Stimulated activated CD8-positive, alpha-beta memory T cell treated with anti-CD3 and anti-CD28 coated beads, Interleukin-7, amount 100 ng/mL, for 4 hours (primary cell): ENCODE measurements around the gene MBNL1.
"Not testable (repeated sequence)": the region's sequence is repeated elsewhere in the genome, so short reads cannot be mapped to it uniquely, and the experiment has no call there.

ENCODE experiments used
- DNase-seq, 2 donors: peaks; one replicate each; pipeline ENCODE4 v3.0.0-alpha.2; 2020; ENCODE audit warnings: low read depth in 2 of 2

The MBNL1 gene

GRCh38 chr3:152350139-152350538 lies 81.4 kb downstream of the MBNL1 start:
- DNase-seq, result no peak

- DNase-seq, result no peak
Observed at GRCh38 chr3:152350776-152351175, 82.0 kb downstream of the MBNL1 start.

DNA sequence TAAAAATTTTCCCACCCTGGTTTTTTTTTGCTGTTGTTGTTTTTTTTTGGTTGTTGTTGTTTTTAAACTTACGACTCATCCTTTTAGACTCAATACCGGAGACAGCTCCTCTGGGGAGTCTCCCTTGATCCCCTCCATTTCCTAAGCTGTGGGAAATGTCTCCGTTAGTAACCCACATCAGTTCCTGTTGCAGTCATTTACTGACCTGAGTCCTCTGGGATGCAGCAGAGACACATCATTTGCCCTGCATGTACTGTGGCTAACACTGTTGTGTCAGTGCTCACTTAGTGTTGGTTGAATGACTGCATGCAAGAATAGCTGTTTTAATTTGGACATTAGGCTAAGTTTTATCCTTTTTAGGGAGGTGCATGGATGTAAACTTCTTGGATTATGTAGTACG lies 83.8 kb downstream of the MBNL1 start:
- DNase-seq, result no peak

DNA sequence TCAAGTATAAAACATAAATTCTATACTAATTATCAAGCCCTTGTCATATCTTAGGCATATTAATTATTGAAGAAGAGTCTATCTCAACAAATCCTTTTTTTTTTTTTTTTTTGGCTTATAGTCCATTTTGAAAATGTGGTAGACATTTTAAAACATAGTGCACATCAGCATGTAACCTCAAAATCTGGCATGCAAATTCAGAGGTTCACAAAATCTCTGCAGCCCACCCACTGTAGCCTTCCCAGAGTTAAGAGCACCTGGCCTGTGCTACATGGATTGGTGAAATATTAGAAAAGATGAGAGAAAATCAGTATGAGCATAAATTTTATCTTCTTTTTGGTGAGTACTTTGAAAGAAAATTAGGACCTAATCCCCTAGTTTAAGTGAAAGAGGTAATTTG lies 84.8 kb downstream of the MBNL1 start:
- no peak for DNase-seq

DNA sequence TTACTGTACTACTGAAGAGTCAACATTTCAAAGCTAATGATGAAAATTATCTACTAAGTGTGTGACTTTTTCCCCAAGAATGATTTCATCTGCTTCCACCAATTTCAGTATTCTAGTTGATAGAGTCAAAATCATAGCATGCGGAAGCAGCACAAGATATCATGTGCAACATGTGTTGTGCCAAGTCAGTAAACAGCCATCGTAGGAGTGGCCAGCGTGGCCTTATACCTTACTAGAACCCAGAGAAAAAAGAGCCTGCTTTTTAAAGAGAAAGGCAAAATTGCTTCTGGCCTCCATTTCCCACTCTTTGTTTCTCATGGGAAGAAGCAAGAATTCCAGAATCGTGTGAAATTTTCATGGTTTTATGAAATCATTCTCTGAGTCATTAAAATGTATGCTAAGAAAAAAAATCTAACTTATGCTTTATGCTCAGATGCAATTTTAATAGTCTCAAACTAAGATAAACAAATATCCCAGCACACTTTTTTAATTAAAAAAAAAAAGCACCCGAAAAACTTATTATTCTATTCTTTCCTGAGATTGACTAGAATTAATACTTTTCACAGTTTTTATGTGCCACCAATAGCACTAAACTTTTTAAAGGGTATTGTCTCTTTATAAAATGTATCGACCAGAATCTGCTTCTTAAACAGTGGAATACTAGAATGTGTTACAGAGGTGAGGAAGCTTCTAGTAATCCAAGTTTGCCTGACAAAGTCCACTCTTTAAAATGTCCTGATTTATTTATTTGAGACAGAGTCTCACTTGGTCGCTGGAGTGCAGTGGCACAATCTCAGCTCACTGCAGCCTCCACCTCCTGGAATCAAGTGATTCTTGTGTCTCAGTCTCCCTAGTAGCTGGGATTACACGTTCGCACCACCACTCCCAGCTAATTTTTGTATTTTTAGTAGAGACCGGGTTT lies 87.3 kb downstream of the MBNL1 start:
- no peak for DNase-seq

DNA sequence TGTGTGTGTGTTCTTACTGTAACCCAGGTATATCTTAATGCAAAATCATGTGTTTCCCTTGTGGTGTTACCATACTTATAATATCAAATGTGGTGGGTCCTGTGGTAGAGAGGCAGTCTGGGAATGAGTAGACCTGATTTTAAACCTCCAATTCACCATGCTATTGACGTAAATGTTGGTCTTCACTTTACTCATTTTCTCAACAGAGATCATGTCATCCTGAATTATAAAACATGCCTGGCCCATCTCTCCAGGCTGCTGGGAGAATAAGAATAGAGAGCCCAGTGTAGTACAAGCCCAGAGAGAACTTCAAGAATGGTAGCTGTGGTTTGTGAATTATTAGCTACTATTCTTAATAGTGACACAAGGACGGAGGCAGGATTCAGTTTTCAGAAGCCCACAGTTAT lies 88.1 kb downstream of the MBNL1 start:
- no peak for DNase-seq

DNA sequence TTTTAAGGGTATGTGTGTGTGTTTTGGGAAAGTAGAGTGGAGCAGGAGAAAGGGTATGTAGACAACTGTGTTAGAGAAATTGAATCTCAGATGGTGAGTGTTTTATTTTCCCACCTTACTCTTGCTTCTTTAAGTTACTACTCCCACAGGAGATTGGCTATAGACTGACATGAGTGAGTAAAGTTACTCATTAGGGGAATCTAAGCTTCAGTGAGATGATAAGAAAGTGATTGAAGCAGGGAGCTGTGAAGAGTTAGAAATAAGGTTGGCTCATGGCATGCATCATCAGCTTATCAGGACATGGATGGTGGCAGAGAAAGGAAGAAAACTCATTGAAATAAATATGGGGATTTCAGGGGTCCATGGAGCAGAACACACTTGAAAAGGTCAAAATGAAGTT lies 88.9 kb downstream of the MBNL1 start:
- DNase-seq, result no peak

GRCh38 chr3:152359385-152360248 lies 90.9 kb downstream of the MBNL1 start:
- DNase-seq, result no peak

- DNase-seq, result no peak
Observed at GRCh38 chr3:152360302-152360701, 91.6 kb downstream of the MBNL1 start.

- no peak for DNase-seq
Observed at GRCh38 chr3:152360966-152361365, 92.2 kb downstream of the MBNL1 start.

DNA sequence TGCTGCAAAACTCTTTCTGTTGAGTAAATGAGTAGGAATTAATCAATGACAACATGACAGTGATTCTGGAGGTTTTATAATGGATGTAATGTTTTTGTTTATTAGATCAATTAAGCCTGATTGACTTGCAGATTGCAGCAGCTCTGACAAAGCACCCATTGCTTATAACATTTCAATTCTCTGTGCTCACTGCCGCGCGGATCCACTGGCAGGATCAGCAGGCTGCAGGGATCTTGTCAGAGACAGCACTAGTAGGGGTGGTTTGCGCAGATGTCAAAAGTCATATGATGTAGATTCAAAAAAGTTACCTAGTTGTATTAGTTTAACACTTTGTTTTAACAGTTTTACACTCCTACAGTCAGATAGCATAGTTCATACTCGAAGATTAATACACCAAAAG lies 93.4 kb downstream of the MBNL1 start:
- no peak for DNase-seq

DNA sequence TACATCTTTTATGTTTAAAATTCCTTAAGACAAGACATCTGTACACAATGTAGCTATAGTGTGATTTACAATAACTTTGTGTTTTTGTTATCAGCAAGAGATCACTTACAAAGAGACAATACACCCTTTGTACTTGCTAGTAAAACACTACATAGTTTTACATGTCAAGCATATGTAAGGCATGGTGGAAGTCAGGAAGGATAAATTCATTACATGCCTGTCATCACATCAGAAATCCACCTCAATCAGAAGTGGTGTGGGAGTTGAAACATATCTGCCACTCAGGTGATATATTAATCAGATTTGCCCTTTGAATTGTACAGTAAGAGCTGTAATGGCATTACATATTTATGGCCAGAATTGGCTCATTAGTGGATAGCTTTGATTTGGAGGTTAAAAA lies 95.5 kb downstream of the MBNL1 start:
- DNase-seq, result no peak

GRCh38 chr3:152365126-152365525 lies 96.4 kb downstream of the MBNL1 start:
- DNase-seq, result no peak

- DNase-seq, result no peak
Observed at GRCh38 chr3:152365766-152366593, 97.3 kb downstream of the MBNL1 start.

GRCh38 chr3:152367192-152367591 lies 98.5 kb downstream of the MBNL1 start:
- DNase-seq, result not testable (repeated sequence)

DNA sequence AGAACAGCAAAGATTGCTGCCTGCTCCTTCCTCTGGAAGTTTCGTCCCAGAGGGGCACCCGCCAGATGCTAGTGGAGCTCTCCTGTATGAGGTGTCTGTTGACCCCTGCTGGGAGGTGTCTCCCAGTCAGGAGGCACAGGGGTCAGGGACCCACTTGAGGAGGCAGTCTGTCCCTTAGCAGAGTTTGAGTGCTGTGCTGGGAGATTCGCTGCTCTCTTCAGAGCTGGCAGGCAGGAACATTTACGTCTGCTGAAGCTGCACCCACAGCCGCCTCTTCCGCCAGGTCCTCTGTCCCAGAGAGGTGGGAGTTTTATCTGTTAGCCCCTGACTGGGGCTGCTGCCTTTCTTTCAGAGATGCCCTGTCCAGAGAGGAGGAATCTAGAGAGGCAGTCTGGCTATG lies 103.9 kb downstream of the MBNL1 start:
- DNase-seq, result not testable (repeated sequence)

DNA sequence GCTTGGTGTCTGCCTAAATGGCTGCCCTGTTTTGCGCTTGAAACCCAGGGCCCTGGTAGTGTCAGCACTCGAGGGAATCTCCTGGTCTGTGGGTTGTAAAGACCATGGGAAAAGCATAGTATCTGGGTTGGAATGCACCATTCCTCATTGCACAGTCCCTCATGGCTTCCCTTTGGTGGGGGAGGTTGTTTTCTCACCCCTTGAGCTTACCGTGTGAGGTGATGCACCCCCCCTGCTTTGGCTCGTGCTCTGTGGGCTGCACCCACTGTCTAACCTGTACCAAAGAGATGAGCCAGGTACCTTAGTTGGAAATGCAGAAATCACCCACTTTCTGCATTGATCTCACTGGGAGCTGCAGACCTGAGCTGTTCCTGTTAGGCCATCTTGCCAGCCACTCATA lies 104.7 kb downstream of the MBNL1 start:
- DNase-seq, result no peak

DNA sequence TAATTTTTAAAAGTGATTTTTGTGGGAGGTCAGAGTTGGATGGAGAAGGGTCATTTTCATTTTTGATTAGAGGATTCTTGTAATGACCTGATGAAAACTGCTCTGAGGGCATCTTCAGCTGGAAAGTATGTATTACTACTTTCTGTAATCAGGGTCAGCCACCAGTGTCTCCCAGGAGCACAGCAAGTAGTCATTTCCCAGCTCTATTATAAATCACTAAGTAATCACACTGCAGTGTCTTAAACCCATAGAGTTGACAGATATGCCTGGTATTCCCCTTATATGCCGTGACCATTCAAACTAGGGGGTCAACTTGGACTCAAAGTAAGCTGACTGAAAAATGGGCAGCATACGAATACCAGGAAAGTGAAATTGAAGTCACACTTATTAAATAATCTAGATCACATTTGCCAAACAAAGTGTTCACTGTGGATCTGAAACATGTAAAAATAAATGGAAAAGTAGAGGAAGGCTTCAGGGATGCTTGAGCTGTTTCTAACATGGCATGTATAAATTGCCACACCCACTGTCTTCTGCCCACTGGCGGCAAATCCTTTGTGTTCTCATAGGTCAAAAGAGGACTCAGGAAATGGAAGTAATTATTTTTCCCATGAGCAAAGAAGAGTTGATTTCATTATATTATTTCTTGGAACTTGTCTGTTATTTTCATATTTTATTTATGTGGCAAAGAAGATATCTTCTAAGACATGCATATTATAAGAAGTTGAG lies 105.7 kb downstream of the MBNL1 start:
- no peak for DNase-seq

- no peak for DNase-seq
Observed at GRCh38 chr3:152375546-152375945, 106.8 kb downstream of the MBNL1 start.

GRCh38 chr3:152376351-152377183 lies 107.8 kb downstream of the MBNL1 start:
- DNase-seq, result no peak
